ENCODE data around the gene APOD.
"Not testable (repeated sequence)": the region's sequence is repeated elsewhere in the genome, so short reads cannot be mapped to it uniquely, and the experiment has no call there.

GRCh38 chr3:195630086-195630917 is 46.6 kb upstream of the APOD start:
- not testable (repeated sequence) for TF ChIP-seq CTCF (conservative IDR thresholded peaks at IDR 0.05); EZH2 (IDR thresholded peaks at IDR 0.05; ENCODE audit: low read depth)

All from PC-9 (cell line).